Measurements from ENCODE around the gene LRRC3. TPM values are rescaled to one million over a fixed set of nuclear protein-coding genes. Genes with fewer than 3 reads are reported as not detected.

LRRC3 gene
- total and polyA plus RNA-seq, 2 donors from 2014 or later, result 0.60 to 1.4 TPM

GRCh38 chr21:44455524-44456213 lies 359 bp downstream of the LRRC3 start:
- H3K4me1 ChIP-seq (ENCODE audit: control insufficient read depth in 2 of 3, insufficient read depth in 2 of 3, low read depth in 1 of 3, low read length in 3 of 3), result no peaks in the 10 kb centered on the region
- peak; percentile 12 for TF ChIP-seq CTCF (IDR thresholded peaks at IDR 0.05; ENCODE audit: borderline replicate concordance, extremely low read depth, insufficient read depth)
- no peak overlapping the region for H3K9ac ChIP-seq (ENCODE audit: low read length in 3 of 3)
- H3K27ac ChIP-seq (ENCODE audit: low read depth in 2 of 2, low read length in 2 of 2), result no peak overlapping the region
- H3K36me3 ChIP-seq (ENCODE audit: control insufficient read depth in 2 of 3, insufficient read depth in 3 of 3, low read length in 3 of 3), result no peaks in the 10 kb centered on the region
- peak; percentile 46 to 76 (median 68) for DNase-seq
- H3K4me3 ChIP-seq (ENCODE audit: low read length in 3 of 3), result peak overlapping the region in 2 of 3 donors; percentile 44 to 49
- intact Hi-C loops (cut with DNase I), result no loop called here
- no peak for FAIRE-seq
- H3K27me3 ChIP-seq (ENCODE audit: control insufficient read depth, insufficient read depth, low read length), result no peaks in the 10 kb centered on the region
- peaks cover 0 to 14% (median 0%) of the 10 kb centered on the region in 3 donors for H3K9me3 ChIP-seq (ENCODE audit: control insufficient read depth in 2 of 3, insufficient read depth in 1 of 3, low read length in 3 of 3)

GRCh38 chr21:44456214-44456914 lies 1.1 kb downstream of the LRRC3 start:
- H3K4me3 ChIP-seq (ENCODE audit: low read length in 3 of 3), result no peak overlapping the region
- intact Hi-C loops (cut with DNase I), result no loop called here
- H3K9me3 ChIP-seq (ENCODE audit: control insufficient read depth in 2 of 3, insufficient read depth in 1 of 3, low read length in 3 of 3), result peaks cover 0 to 14% (median 0%) of the 10 kb centered on the region in 3 donors
- H3K27me3 ChIP-seq (ENCODE audit: control insufficient read depth, insufficient read depth, low read length), result no peaks in the 10 kb centered on the region
- H3K4me1 ChIP-seq (ENCODE audit: control insufficient read depth in 2 of 3, insufficient read depth in 2 of 3, low read depth in 1 of 3, low read length in 3 of 3), result no peaks in the 10 kb centered on the region
- peak in 4 of 5 donors; percentile 27 to 74 (median 38) for DNase-seq
- no peak overlapping the region for H3K9ac ChIP-seq (ENCODE audit: low read length in 3 of 3)
- no peaks in the 10 kb centered on the region for H3K36me3 ChIP-seq (ENCODE audit: control insufficient read depth in 2 of 3, insufficient read depth in 3 of 3, low read length in 3 of 3)
- FAIRE-seq, result no peak
- H3K27ac ChIP-seq (ENCODE audit: low read depth in 2 of 2, low read length in 2 of 2), result no peak overlapping the region
- TF ChIP-seq CTCF (IDR thresholded peaks at IDR 0.05; ENCODE audit: borderline replicate concordance, extremely low read depth, insufficient read depth), result no peak

GRCh38 chr21:44456915-44457736 lies 1.8 kb downstream of the LRRC3 start:
- Histone ChIP-seq H3K27ac (ENCODE audit: low read depth in 2 of 2, low read length in 2 of 2) (no peak overlapping the region), H3K4me3 (ENCODE audit: low read length in 3 of 3) (no peak overlapping the region), H3K9me3 (ENCODE audit: control insufficient read depth in 2 of 3, insufficient read depth in 1 of 3, low read length in 3 of 3) (peaks cover 0 to 12% (median 0%) of the 10 kb centered on the region in 3 donors), H3K4me1 (ENCODE audit: control insufficient read depth in 2 of 3, insufficient read depth in 2 of 3, low read depth in 1 of 3, low read length in 3 of 3) (no peaks in the 10 kb centered on the region), H3K9ac (ENCODE audit: low read length in 3 of 3) (no peak overlapping the region), H3K27me3 (ENCODE audit: control insufficient read depth, insufficient read depth, low read length) (no peaks in the 10 kb centered on the region), H3K36me3 (ENCODE audit: control insufficient read depth in 2 of 3, insufficient read depth in 3 of 3, low read length in 3 of 3) (no peaks in the 10 kb centered on the region)
- intact Hi-C loops (cut with DNase I), result no loop called here
- DNase-seq, result peak in 2 of 5 donors; percentile 53 to 69
- TF ChIP-seq CTCF (IDR thresholded peaks at IDR 0.05; ENCODE audit: borderline replicate concordance, extremely low read depth, insufficient read depth), result no peak
- no peak for FAIRE-seq
